ENCODE data around the gene MFAP4. TPM values are rescaled to one million over a fixed set of nuclear protein-coding genes. Genes with fewer than 3 reads are reported as not detected.

The MFAP4 gene
- total RNA-seq, 4 donors from 2014 or later, result 11.1 to 65.7 (median 30.6) TPM

- WGBS, 2 donors, result 51 to 72% methylated on average over 27 to 37 of the region's 40 CpGs
- H3K4me3 ChIP-seq (ENCODE audit: low read depth, poor library complexity, severe bottlenecking), result no peak overlapping the region
- DNase-seq (ENCODE audit: low spot score in 2 of 2), result no peak
- TF ChIP-seq CTCF (IDR thresholded peaks at IDR 0.05) (no peak), POLR2A (IDR thresholded peaks at IDR 0.05) (no peak)
- intact Hi-C loops (cut with DNase I; ENCODE audit: low total_unique reads), result no loop called here
Observed at GRCh38 chr17:19344311-19345066, 42.5 kb downstream of the MFAP4 start.

GRCh38 chr17:19343671-19344151 is 43.3 kb downstream of the MFAP4 start:
- intact Hi-C loops (cut with DNase I; ENCODE audit: low total_unique reads), result no loop called here
- TF ChIP-seq POLR2A (IDR thresholded peaks at IDR 0.05), result no peak
- TF ChIP-seq CTCF (IDR thresholded peaks at IDR 0.05), result no peak
- WGBS, 2 donors, result 77 to 85% methylated on average over 2 to 13 of the region's 13 CpGs
- no peak for DNase-seq (ENCODE audit: low spot score in 2 of 2)
- H3K4me3 ChIP-seq (ENCODE audit: low read depth, poor library complexity, severe bottlenecking), result no peak overlapping the region

GRCh38 chr17:19343256-19343630 is 43.7 kb downstream of the MFAP4 start:
- intact Hi-C loops (cut with DNase I; ENCODE audit: low total_unique reads), result no loop called here
- no peak for DNase-seq (ENCODE audit: low spot score in 2 of 2)
- H3K4me3 ChIP-seq (ENCODE audit: low read depth, poor library complexity, severe bottlenecking), result no peak overlapping the region
- WGBS, 2 donors, result 83 to 86% methylated on average over 7 of the region's 7 CpGs
- TF ChIP-seq CTCF (IDR thresholded peaks at IDR 0.05) (no peak), POLR2A (IDR thresholded peaks at IDR 0.05) (no peak)

GRCh38 chr17:19342611-19343255 is 44.3 kb downstream of the MFAP4 start:
- TF ChIP-seq CTCF (IDR thresholded peaks at IDR 0.05) (no peak), POLR2A (IDR thresholded peaks at IDR 0.05) (no peak)
- WGBS, 2 donors, result 59% methylated on average over 7 of the region's 7 CpGs
- no peak for DNase-seq (ENCODE audit: low spot score in 2 of 2)
- intact Hi-C loops (cut with DNase I; ENCODE audit: low total_unique reads), result no loop called here
- H3K4me3 ChIP-seq (ENCODE audit: low read depth, poor library complexity, severe bottlenecking), result no peak overlapping the region

GRCh38 chr17:19341641-19342610 is 45.1 kb downstream of the MFAP4 start:
- no peak for TF ChIP-seq CTCF (IDR thresholded peaks at IDR 0.05)
- TF ChIP-seq POLR2A (IDR thresholded peaks at IDR 0.05), result no peak
- intact Hi-C loops (cut with DNase I; ENCODE audit: low total_unique reads), result no loop called here
- H3K4me3 ChIP-seq (ENCODE audit: low read depth, poor library complexity, severe bottlenecking), result no peak overlapping the region
- WGBS, 2 donors, result 45 to 50% methylated on average over 20 of the region's 20 CpGs
- DNase-seq (ENCODE audit: low spot score in 2 of 2), result no peak

All from lower leg skin (tissue), 4 donors.